Stimulated activated CD4-positive, alpha-beta T cell treated with anti-CD3 and anti-CD28 coated beads, Interleukin-4, amount 100 ng/mL, for 48 hours (primary cell): ENCODE results near the gene SNX24.

Source experiments
- DNase-seq, 2 donors: peaks; one replicate each; pipeline ENCODE4 v3.0.0-alpha.2; 2020; ENCODE audit warnings: low read depth in 2 of 2

Gene SNX24

GRCh38 chr5:122919969-122920368, 74.6 kb downstream of the SNX24 start:
- no peak for DNase-seq

- no peak for DNase-seq
Observed at GRCh38 chr5:122921826-122922225, 76.4 kb downstream of the SNX24 start.

GRCh38 chr5:122924203-122924602, 78.8 kb downstream of the SNX24 start:
- no peak for DNase-seq

GRCh38 chr5:122924719-122925395, 79.4 kb downstream of the SNX24 start:
- no peak for DNase-seq

- DNase-seq = no peak
Observed at GRCh38 chr5:122929001-122929400, 83.6 kb downstream of the SNX24 start.

GRCh38 chr5:122929980-122930379, 84.6 kb downstream of the SNX24 start:
- DNase-seq = no peak

- DNase-seq = no peak
Observed at GRCh38 chr5:122933956-122934355, 88.5 kb downstream of the SNX24 start.

- no peak for DNase-seq
Observed at GRCh38 chr5:122936088-122936487, 90.7 kb downstream of the SNX24 start.

- no peak for DNase-seq
Observed at GRCh38 chr5:122937914-122938313, 92.5 kb downstream of the SNX24 start.

GRCh38 chr5:122940890-122941289, 95.5 kb downstream of the SNX24 start:
- no peak for DNase-seq

GRCh38 chr5:122941737-122942136, 96.3 kb downstream of the SNX24 start:
- DNase-seq = no peak

- no peak for DNase-seq
Observed at GRCh38 chr5:122942164-122942914, 96.9 kb downstream of the SNX24 start.

GRCh38 chr5:122943050-122943698, 97.8 kb downstream of the SNX24 start:
- no peak for DNase-seq

- no peak for DNase-seq
Observed at GRCh38 chr5:122944051-122944450, 98.6 kb downstream of the SNX24 start.

GRCh38 chr5:122947372-122947771, 102.0 kb downstream of the SNX24 start:
- no peak for DNase-seq

GRCh38 chr5:122947772-122948171, 102.4 kb downstream of the SNX24 start:
- no peak for DNase-seq

- no peak for DNase-seq
Observed at GRCh38 chr5:122948319-122948718, 102.9 kb downstream of the SNX24 start.

- DNase-seq = no peak
Observed at GRCh38 chr5:122951658-122952057, 106.2 kb downstream of the SNX24 start.

GRCh38 chr5:122954719-122955118, 109.3 kb downstream of the SNX24 start:
- DNase-seq = no peak

- DNase-seq = no peak
Observed at GRCh38 chr5:122957457-122957856, 112.0 kb downstream of the SNX24 start.

GRCh38 chr5:122959740-122960445, 114.5 kb downstream of the SNX24 start:
- no peak for DNase-seq

- DNase-seq = no peak
Observed at GRCh38 chr5:122963305-122963704, 117.9 kb downstream of the SNX24 start.
